ENCODE measurements around the gene RANBP10. TPM values are rescaled to one million over a fixed set of nuclear protein-coding genes. Genes with fewer than 3 reads are reported as not detected.

The RANBP10 gene
- total and polyA plus RNA-seq, 9 of the 15 experiments (the other 6 are each of a cell fraction or from before 2014, with no cell fraction given): 0.61 to 19.3 (median 5.9) TPM

DNA sequence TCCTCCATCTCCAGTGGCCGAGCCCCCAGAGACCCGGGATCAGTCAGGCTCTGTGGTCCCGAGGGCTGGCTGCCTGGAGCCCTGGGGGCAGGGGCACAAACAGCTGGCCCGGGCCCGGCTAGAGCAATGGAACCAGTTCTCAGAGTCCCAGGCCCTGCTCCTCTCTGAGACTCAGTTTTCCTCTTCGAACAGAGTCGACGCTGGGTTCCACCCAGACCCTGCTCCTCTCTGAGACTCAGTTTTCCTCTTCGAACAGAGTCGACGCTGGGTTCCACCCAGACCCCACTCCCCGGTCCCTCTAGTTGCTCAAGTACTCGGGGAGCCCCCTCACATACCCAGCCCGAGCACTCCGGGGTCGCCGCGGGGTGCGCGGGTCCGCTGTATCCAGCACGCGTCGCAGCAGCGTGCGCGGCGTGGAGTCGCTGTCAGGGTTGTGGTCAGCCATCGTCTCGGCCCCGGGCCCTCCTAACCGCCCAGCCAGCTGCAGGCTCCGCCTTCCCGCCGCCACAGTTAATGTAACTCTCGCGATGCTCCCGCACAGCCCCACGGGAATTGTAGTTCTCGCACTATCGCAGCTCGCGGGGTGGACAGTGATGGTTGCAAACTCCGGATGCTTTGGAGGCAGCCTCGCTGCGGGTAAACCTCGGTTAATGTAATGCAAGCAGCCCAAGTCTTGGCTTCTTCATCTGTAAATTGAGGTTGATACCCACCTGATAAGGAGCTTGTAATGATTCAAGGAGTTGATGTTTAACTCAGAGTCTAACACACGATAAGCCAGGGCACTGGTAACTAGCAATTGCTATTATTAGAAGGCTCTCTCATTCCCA, 27.3 kb upstream of the RANBP10 start (continued):
- TF ChIP-seq RUNX1 (IDR thresholded peaks at IDR 0.05; ENCODE audit: low read depth): peak; percentile 49; the same call in 1 of the 2 replicates
- peak; percentile 95 for TF ChIP-seq ARID4B (CRISPR knock-in tag; IDR thresholded peaks at IDR 0.05)
- no peak; the same call in 1 of the 2 replicates for TF ChIP-seq KDM2B (CRISPR knock-in tag; IDR thresholded peaks at IDR 0.05)
- TF ChIP-seq HCFC1 (IDR thresholded peaks at IDR 0.05; ENCODE audit: low read depth, low read length): peak; percentile 99
- TF ChIP-seq DNMT1 (IDR thresholded peaks at IDR 0.05): no peak
- TF ChIP-seq CREB1 (IDR thresholded peaks at IDR 0.05): peak; percentile 55
- TF ChIP-seq CREB1 (CRISPR knock-in tag; IDR thresholded peaks at IDR 0.05): peak; percentile 69; the same call in 1 of the 2 replicates
- TF ChIP-seq ZNF764 (CRISPR knock-in tag; IDR thresholded peaks at IDR 0.05; ENCODE audit: low read depth): no peak
- TF ChIP-seq SAP30 (IDR thresholded peaks at IDR 0.05; ENCODE audit: borderline replicate concordance, insufficient read depth, low read depth, low read length, poor library complexity, severe bottlenecking): peak; percentile 83
- TF ChIP-seq ETV5 (CRISPR knock-in tag; IDR thresholded peaks at IDR 0.05; ENCODE audit: low read depth): peak; percentile 67; the same call in 1 of the 2 replicates
- TF ChIP-seq, protein P1, sequence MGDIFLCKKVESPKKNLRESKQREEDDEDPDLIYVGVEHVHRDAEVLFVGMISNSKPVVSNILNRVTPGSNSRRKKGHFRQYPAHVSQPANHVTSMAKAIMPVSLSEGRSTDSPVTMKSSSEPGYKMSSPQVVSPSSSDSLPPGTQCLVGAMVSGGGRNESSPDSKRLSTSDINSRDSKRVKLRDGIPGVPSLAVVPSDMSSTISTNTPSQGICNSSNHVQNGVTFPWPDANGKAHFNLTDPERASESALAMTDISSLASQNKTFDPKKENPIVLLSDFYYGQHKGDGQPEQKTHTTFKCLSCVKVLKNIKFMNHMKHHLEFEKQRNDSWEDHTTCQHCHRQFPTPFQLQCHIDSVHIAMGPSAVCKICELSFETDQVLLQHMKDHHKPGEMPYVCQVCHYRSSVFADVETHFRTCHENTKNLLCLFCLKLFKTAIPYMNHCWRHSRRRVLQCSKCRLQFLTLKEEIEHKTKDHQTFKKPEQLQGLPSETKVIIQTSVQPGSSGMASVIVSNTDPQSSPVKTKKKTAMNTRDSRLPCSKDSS (IDR thresholded peaks at IDR 0.05; ENCODE audit: low read depth, partially characterized antibody): no peak
- TF ChIP-seq RERE (CRISPR knock-in tag; IDR thresholded peaks at IDR 0.05; ENCODE audit: borderline replicate concordance): no peak
- peak; percentile 10; the same call in 1 of the 2 replicates for TF ChIP-seq NFE2 (IDR thresholded peaks at IDR 0.05; ENCODE audit: low read depth)
